ENCODE measurements around the gene MLXIP. TPM values are rescaled to one million over a fixed set of nuclear protein-coding genes. Genes with fewer than 3 reads are reported as not detected.
A peak's percentile ranks its signal among the peaks of the same experiment; 100 is the strongest.
"Not testable (repeated sequence)": the region's sequence is repeated elsewhere in the genome, so short reads cannot be mapped to it uniquely, and the experiment has no call there.

Gene MLXIP
- total RNA-seq, 1 donor from 2014 or later: 22.6 TPM

GRCh38 chr12:122105496-122105895, 26.9 kb downstream of the MLXIP start:
- intact Hi-C loops (cut with DNase I); ATAC-seq (ENCODE audit: poor library complexity): not testable (repeated sequence)
- DNase-seq: peak; percentile 36

DNA sequence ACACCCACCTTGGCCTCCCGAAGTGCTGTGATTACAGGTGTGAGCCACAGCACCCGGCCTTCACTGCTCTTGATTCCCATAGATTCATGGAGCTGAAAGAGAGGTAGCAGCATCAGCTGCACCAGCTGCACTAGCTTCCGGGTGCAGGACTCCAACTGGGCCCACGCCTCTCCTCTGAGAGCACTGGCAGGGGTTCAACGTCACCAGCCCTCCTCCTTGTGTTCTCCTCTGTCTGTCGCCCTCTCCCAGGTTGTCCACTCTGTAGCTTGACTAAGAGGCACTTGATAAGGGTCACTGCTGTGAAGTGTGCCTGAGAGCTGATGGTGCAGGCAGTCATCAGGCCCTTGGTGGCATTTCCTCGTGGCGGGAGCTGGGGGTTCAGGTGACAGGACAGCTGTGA, 28.3 kb downstream of the MLXIP start:
- DNase-seq (peak; percentile 78), ATAC-seq (ENCODE audit: poor library complexity) (peak; percentile 84)
- intact Hi-C loops (cut with DNase I): no loop called here

GRCh38 chr12:122107261-122107660, 28.7 kb downstream of the MLXIP start:
- DNase-seq: peak; percentile 17
- ATAC-seq (ENCODE audit: poor library complexity): no peak
- intact Hi-C loops (cut with DNase I): no loop called here

DNA sequence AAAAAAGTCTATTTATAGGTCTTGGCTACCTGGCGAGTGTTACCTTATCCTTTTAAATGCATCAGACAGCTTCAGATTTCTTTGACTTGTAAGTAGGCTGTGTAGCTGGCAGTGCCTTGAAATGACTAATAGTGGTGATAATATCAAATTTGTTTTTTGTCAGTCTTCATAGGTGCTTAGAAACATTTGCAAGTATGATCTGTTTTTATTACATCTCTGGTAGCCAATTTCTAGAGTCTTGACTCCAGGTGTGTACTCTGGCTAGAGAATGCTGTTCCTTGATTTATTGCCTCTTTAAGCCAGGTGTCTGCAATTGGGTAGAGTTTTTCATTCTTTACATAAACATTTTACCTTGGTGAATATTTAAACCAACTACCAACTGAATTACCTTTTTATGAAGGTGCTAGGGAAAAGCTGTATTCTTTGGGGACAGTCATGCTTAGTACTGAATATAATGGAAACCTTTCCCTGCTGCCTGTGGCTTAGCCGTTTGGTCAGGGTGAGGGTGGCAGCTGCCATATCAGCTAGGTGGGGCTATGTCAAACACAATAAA, 32.6 kb downstream of the MLXIP start:
- DNase-seq (no peak), ATAC-seq (ENCODE audit: poor library complexity) (no peak)
- intact Hi-C loops (cut with DNase I): no loop called here

DNA sequence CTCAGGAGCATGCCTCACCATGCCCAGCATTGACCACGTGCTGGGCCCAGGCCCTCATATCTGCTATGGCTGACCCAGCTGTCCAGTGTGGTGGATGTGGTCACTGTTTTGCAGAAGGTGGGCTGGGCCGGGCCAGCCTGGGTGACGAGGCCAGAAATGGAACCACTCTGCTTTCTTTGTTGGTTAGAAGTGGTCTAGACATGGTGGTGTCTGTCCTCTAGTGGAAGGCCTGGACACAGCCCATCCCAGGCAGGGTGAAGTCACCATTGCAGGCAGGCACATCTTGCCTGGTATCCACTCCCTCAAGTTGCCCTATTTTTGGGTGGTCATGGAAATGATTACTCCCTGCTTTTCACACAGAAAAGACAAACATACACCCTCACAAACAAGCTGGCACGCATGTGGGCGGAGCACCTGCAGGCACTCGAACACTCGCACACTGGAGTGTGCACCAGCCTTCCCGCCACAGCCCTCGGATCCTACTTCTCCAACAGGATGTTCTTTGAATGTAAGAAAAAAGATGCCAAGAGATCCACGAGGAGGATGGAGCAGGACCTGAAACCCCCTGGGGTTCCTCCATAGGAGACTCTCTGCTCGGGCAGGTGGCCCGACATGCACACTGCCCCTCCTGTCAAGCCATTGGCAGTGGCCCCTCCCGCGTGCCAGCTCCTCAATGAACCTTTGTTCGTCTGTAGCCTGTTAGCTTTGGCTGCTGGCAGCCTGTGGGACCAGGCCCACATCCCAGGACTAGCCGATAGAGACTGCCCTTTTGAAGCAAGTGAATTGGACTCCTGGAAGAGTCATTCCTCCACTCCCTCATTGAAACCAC, 38.4 kb downstream of the MLXIP start:
- no peak for DNase-seq
- intact Hi-C loops (cut with DNase I): no loop called here
- ATAC-seq (ENCODE audit: poor library complexity): peak; percentile 26

GRCh38 chr12:122117979-122118378, 39.4 kb downstream of the MLXIP start:
- intact Hi-C loops (cut with DNase I): no loop called here
- DNase-seq (no peak), ATAC-seq (ENCODE audit: poor library complexity) (no peak)

- not testable (repeated sequence) for DNase-seq; ATAC-seq (ENCODE audit: poor library complexity)
- intact Hi-C loops (cut with DNase I): loop anchor here (10.0 kb wide), 1 partner anchor 197 kb away; no protein-coding TSS in a partner anchor
Measured at GRCh38 chr12:122121341-122121740, 42.8 kb downstream of the MLXIP start.

- DNase-seq: no peak
- no peak for ATAC-seq (ENCODE audit: poor library complexity)
- intact Hi-C loops (cut with DNase I): loop anchor here (10.0 kb wide), 1 partner anchor 197 kb away; no protein-coding TSS in a partner anchor
Measured at GRCh38 chr12:122121745-122122144, 43.2 kb downstream of the MLXIP start.

DNA sequence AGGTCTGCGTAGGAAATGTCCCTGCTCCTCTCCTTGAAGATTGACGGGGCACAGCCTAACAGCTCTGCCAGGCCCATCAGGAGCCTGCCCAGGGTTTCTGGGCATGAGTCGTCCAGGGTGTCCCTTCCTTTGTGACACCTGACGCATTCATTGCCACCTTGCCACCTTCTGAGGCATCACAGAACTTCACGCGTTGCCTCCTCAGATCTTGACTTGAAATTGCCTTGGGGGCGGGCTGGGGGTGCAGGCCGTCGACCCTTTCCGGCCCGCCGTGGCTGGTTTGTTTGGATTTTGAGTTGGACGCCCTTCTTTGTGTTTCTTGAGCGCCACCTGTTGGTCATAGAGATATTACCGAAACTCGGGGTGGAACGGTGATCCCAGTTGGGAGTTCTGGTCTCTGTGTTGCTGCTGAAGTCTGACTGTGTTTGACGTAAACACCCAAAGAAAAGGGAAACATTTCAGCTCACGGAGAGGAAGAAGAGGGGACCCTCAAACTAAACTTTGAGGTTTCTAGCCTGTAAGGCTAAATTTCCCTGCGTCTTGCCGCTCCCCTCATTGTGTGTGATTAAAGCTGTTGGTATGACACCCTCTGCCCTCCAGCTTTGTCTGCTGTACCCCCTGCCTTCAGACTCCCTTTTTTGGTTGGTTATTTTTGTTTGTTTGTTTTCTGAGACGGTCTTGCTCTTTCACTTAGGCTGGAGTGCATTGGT, 44.6 kb downstream of the MLXIP start:
- ATAC-seq (ENCODE audit: poor library complexity) (peak; percentile 67), DNase-seq (no peak)
- intact Hi-C loops (cut with DNase I): loop anchor here (1.0 to 10.0 kb wide), 2 partner anchors 69 to 198 kb away; no protein-coding TSS in a partner anchor

DNA sequence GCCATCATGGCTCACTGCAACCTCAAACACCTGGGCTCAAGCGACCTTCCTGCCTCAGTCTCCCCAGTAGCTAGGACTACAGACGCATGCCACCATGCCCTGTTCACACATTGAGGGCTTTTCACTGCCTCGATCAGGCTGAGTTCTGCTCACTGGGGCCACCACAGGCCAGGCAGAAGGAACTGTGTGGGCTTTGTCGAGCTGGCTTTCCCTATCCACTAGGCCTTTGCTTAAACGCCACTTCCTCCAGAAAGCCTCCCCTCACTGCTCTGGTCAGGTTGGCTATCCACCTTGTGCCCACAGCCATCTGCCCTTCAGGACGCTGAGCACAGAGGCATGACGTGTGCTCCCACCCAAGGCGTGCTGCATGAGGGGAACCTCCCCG, 45.2 kb downstream of the MLXIP start:
- ATAC-seq (ENCODE audit: poor library complexity) (no peak), DNase-seq (peak; percentile 20)
- intact Hi-C loops (cut with DNase I): loop anchor here (1.0 to 10.0 kb wide), 2 partner anchors 69 to 199 kb away; no protein-coding TSS in a partner anchor

GRCh38 chr12:122124370-122124769, 45.8 kb downstream of the MLXIP start:
- ATAC-seq (ENCODE audit: poor library complexity) (no peak), DNase-seq (peak; percentile 13)
- intact Hi-C loops (cut with DNase I): loop anchor here (10.0 kb wide), 1 partner anchor 200 kb away; no protein-coding TSS in a partner anchor

DNA sequence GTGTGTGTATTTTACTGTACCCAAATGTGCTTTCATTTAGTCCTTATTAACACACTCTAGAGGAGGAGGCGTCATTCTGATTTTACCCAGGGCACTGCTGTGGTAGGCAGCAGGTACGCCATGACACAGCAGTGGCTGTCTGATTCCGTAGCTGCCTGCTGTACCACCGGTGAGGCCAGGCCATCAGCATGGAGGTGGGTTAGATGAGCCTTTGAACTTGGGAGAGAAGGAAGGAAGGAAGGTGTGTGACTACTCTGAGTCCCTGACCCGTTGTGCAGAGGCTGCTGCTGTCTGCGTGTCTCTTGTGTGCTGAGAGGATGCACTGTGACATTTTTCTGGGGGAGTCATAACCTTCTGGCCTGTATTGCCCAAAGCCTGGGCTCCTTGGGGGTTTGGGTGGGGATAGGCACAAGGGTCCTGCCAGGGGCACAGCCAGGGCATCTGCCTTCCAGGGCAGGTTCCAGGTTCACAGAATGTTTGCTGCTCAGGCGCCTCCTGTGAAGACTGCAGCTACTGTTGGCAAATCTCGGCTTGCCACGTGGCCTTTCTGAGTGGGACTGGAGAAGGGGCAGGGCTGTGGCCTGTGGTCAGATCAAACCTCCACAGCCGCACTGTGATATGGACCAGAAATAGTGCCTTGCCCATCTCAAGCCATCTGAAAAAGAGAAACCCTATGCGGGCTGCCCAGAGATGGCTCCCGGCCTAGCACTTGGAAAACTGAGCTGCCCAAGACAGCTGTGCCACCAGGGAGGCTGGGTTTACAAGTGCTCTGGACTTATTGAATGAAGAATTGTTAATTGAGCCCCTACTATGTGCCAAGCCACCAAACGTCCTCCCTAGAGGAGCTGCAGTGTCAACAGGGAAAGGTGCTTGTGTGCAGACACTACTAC, 47.1 kb downstream of the MLXIP start:
- peak; percentile 12 for DNase-seq
- no peak for ATAC-seq (ENCODE audit: poor library complexity)
- intact Hi-C loops (cut with DNase I): loop anchor here (10.0 kb wide), 1 partner anchor 201 kb away; no protein-coding TSS in a partner anchor

DNA sequence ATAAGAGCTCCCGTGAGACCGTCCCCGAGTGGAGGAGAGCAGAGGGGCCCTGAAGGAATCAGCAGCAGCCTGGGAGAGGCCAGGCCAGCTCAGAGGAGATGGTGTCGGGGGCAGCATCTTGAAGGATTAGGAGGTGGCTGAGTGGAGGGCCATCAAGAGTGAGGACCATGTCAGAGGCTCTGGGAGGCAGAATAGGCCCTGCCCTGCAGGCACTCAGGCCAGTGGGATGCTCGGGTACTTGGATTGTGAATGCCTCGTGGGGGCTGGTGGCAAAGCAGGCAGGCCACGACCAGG, 47.7 kb downstream of the MLXIP start:
- intact Hi-C loops (cut with DNase I): loop anchor here (10.0 kb wide), 1 partner anchor 201 kb away; no protein-coding TSS in a partner anchor
- ATAC-seq (ENCODE audit: poor library complexity) (no peak), DNase-seq (no peak)

DNA sequence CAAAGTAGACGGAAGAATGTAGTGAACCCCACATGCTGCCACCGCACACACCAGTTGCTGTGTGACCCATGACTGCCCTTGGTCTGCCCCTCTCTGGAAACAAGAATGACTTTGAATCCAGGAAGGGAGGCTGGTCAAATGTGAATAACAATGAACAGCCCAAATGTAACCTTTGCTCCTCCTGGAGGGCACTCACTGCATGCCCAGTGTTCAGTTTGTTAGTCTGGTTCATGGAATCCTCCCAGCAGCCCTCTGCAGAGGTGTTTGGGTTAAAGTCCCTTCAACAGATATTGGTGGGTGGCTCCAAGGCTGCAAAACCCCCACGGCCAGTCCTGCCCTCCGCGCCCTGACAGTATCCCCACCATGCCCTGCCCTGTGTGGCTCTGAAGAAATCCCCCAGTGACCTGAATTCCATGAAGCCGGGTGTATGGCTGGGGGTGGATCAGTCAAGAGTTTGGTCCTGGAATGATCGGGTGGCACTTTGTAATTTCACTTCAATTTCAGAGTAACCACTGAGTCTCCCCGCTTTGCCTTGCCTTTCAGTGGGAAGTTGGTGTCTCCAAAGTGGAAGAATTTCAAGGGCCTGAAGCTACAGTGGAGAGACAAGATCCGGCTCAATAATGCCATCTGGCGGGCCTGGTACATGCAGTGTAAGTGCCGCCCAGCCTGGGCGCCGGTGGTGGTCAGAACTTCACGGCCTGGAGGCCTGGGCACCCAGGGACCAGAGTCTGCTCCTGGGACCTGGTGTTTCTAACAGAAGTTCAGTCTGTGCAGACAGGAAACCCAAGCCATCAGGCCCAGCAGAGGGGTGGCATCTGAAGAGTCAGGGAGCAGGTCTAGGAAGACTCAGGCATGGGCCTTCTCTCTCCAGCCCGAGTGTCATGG, 48.4 kb downstream of the MLXIP start:
- ATAC-seq (ENCODE audit: poor library complexity): peak; percentile 57
- DNase-seq: peak; percentile 40

DNA sequence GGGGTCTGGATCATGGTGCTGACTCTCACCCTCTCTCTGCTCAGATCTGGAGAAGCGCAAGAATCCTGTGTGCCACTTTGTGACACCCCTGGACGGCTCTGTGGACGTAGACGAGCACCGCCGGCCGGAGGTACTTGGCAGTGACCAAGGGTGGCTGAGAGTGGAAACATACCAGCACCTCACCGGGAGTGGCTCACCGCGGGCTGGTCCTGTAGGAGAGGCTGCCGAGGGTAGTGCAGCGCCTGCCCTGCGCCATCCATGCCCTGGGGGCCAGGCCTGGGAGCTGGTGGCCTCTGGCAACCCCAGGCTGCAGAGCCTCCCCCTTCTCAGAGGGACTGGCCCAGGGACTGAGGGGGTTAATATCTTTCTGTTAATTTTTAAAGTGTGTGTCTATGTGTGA, 49.3 kb downstream of the MLXIP start:
- intact Hi-C loops (cut with DNase I): loop anchor here (10.0 kb wide), 1 partner anchor 203 kb away; no protein-coding TSS in a partner anchor
- ATAC-seq (ENCODE audit: poor library complexity) (no peak), DNase-seq (no peak)

More for the DNA sequence above, 48.4 kb downstream of the MLXIP start:
- intact Hi-C loops (cut with DNase I): loop anchor here (10.0 kb wide), 1 partner anchor 202 kb away; no protein-coding TSS in a partner anchor

DNA sequence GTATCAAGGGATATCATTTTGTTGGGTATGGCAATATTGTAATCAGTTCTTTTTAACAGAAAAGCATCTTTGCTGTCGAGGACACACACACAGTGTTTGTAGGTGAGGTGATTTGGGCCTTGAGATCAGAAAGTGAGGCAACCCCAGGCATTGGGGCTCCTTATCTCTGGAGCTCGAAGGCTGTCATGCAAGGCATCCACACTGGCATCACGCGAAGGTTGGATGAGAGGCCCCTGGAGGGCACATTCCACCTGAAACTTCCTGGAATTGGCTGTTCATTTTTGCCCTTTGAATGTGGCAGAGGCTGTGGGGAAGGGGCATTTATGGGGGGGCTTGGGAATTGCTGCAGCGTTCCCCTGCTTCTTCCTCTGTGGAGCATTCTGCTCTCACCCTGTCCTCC, 49.9 kb downstream of the MLXIP start:
- intact Hi-C loops (cut with DNase I): loop anchor here (10.0 kb wide), 1 partner anchor 204 kb away; no protein-coding TSS in a partner anchor
- ATAC-seq (ENCODE audit: poor library complexity) (no peak), DNase-seq (no peak)

GRCh38 chr12:122129131-122129530, 50.6 kb downstream of the MLXIP start:
- intact Hi-C loops (cut with DNase I): loop anchor here (10.0 kb wide), 1 partner anchor 204 kb away; no protein-coding TSS in a partner anchor
- ATAC-seq (ENCODE audit: poor library complexity) (no peak), DNase-seq (peak; percentile 33)

Data from Right ventricle myocardium superior (tissue), 1 donor.